ENCODE data around the gene SPATC1L.
A peak's percentile ranks its signal among the peaks of the same experiment; 100 is the strongest.
"Not testable (repeated sequence)": the region's sequence is repeated elsewhere in the genome, so short reads cannot be mapped to it uniquely, and the experiment has no call there.

The SPATC1L gene

GRCh38 chr21:46189213-46189958 lies 5.1 kb upstream of the SPATC1L start:
- DNase-seq (ENCODE audit: insufficient read length, low spot score) (no peak), FAIRE-seq (no peak)
- no peak for TF ChIP-seq CTCF (IDR thresholded peaks at IDR 0.05; ENCODE audit: insufficient read depth, missing control alignments)

GRCh38 chr21:46188226-46189212 lies 4.3 kb upstream of the SPATC1L start:
- FAIRE-seq (no peak), DNase-seq (ENCODE audit: insufficient read length, low spot score) (no peak)
- no peak for TF ChIP-seq CTCF (IDR thresholded peaks at IDR 0.05; ENCODE audit: insufficient read depth, missing control alignments)

DNA sequence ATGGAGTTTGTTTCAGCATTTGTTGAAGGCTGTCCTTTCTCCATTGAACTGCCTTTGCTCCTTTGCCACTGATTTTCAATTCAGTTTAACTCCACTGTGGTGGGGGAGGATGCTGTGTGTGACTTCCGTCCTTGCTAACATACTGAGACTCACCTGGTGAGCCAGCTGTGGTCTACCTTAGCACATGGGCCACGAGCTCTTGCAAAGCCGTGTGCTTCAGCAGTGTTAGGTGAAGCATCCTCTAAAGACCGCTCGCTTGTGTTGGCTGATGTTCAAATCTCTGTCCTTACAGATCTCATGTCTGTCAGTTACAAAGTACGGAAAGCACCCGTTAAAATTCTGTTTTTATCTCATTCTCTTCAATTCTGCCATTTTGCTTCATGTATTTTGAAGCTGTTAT lies 3.6 kb upstream of the SPATC1L start:
- no peak for FAIRE-seq
- no peak for TF ChIP-seq CTCF (IDR thresholded peaks at IDR 0.05; ENCODE audit: insufficient read depth, missing control alignments)
- DNase-seq (ENCODE audit: insufficient read length, low spot score): no peak

DNA sequence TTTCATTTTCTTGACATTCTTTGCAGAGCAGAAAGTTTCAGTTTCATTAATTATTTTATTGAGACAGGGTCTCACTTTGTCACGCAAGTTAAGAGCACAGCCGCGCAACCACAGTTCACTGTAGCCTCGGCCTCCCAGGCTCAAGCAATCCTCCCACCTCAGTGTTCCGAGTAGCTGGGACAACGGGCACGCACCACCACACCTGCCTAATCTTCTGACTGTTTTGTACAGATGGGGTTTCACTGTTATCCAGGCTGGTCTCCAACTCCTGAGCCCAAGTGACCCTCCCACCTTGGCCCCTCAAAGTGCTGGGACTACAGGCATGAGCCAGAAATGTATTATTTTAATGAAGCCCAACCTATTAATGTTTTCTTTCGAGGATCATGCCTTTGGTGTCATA lies 3.0 kb upstream of the SPATC1L start:
- no peak for TF ChIP-seq CTCF (IDR thresholded peaks at IDR 0.05; ENCODE audit: insufficient read depth, missing control alignments)
- FAIRE-seq: no peak
- no peak for DNase-seq (ENCODE audit: insufficient read length, low spot score)

DNA sequence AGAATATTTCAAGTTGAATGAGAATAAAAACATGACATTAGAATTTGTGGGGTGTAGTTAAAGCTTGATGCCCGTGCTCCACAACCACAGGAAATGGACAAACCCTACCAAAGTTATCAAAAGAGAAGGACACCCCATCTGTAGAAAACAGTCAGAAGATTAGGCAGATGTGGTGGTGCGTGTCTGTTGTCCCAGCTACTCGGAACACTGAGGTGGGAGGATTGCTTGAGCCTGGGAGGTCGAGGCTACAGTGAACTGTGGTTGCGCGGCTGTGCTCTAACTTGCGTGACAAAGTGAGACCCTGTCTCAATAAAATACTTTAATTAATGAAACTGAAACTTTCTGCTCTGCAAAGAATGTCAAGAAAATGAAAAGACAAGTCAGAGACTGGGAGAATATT lies 1.5 kb upstream of the SPATC1L start:
- no peak for TF ChIP-seq CTCF (IDR thresholded peaks at IDR 0.05; ENCODE audit: insufficient read depth, missing control alignments)
- no peak for DNase-seq (ENCODE audit: insufficient read length, low spot score)
- FAIRE-seq: no peak

- DNase-seq (ENCODE audit: insufficient read length, low spot score) (peak; percentile 65), FAIRE-seq (no peak)
- no peak for TF ChIP-seq CTCF (IDR thresholded peaks at IDR 0.05; ENCODE audit: insufficient read depth, missing control alignments)
These were observed 631 bp upstream of the SPATC1L start for GRCh38 chr21:46184625-46185555.

GRCh38 chr21:46183337-46183909 lies 836 bp downstream of the SPATC1L start:
- FAIRE-seq; DNase-seq (ENCODE audit: insufficient read length, low spot score): not testable (repeated sequence)

All from D721Med (cell line).